ENCODE measurements around the gene COQ8B. TPM values are rescaled to one million over a fixed set of nuclear protein-coding genes. Genes with fewer than 3 reads are reported as not detected.

The COQ8B gene
- polyA plus RNA-seq, 1 donor (not counting 4 experiments of a cell fraction or from before 2014, with no cell fraction given) = 11.0 TPM

DNA sequence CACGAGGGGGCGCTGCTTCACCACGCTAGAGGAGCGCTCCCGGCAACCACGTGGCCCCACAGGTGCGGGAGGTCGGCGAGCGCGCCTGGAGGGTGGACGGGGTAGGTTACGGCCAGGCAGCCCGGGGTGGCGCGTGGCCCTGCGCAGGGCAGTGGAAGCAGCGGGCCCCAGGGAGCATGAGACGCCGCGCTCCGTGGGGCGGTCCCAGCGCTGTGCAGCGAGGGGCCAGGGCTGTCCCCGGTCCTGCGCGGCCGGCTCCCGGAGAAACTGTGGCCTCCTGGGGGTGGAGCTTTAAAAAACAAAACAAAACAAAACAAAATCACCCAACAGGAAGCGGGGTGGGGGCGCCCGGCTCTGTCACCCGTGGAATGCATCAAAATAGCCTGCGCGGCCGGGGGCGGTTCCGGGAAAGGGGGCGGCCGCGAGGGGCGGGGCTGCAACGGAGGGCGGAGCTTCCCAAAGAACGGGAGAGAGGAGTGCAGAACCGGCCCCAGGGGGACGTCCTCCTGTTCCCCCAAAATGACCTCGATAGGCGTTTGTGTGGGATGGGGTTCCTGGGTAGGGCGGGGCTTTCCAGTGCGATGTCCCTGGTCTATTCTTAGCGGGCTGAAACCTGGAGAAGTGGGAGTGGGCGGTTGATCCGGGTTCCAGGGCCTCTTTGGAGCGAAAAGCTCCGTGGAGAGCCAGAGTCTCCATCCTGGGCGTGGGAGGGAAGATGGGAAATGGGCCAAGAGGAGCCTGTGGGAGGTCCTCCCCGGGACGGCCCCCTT lies 53.6 kb downstream of the COQ8B start:
- FAIRE-seq (no peak), DNase-seq (ENCODE audit: low read depth, low spot score) (no peak)
- no peak for TF ChIP-seq EZH2 (IDR thresholded peaks at IDR 0.05; ENCODE audit: low read length)
- TF ChIP-seq, protein P1, sequence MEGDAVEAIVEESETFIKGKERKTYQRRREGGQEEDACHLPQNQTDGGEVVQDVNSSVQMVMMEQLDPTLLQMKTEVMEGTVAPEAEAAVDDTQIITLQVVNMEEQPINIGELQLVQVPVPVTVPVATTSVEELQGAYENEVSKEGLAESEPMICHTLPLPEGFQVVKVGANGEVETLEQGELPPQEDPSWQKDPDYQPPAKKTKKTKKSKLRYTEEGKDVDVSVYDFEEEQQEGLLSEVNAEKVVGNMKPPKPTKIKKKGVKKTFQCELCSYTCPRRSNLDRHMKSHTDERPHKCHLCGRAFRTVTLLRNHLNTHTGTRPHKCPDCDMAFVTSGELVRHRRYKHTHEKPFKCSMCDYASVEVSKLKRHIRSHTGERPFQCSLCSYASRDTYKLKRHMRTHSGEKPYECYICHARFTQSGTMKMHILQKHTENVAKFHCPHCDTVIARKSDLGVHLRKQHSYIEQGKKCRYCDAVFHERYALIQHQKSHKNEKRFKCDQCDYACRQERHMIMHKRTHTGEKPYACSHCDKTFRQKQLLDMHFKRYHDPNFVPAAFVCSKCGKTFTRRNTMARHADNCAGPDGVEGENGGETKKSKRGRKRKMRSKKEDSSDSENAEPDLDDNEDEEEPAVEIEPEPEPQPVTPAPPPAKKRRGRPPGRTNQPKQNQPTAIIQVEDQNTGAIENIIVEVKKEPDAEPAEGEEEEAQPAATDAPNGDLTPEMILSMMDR (optimal IDR thresholded peaks at IDR 0.05 in 1 of 3, IDR thresholded peaks at IDR 0.05 in 1 of 3, conservative IDR thresholded peaks at IDR 0.05 in 1 of 3; ENCODE audit: extremely low read depth in 1 of 3, insufficient read depth in 2 of 3, low read length in 3 of 3) = peak in 1 of 3 experiments; percentile 91
- dilution Hi-C loops (cut with MboI; ENCODE audit: extremely low pct_ligation_motif_present, low sequenced_read_pairs) = no loop called here
- no peaks in the 10 kb centered on the region for H4K20me1 ChIP-seq (ENCODE audit: control insufficient read depth, extremely low read depth, insufficient read depth, low read length)
- H3K4me1 ChIP-seq (ENCODE audit: control insufficient read depth, extremely low read depth, insufficient read depth, low read length) = peaks cover 14% of the 10 kb centered on the region
- H3K27me3 ChIP-seq (ENCODE audit: control insufficient read depth, extremely low read depth, insufficient read depth, low read length) = no peaks in the 10 kb centered on the region
- H3K36me3 ChIP-seq (ENCODE audit: control insufficient read depth in 2 of 2, extremely low read depth in 1 of 2, insufficient read depth in 2 of 2, low read length in 2 of 2) = peaks cover 0 to under 1% of the 10 kb centered on the region in 2 experiments
- no peaks in the 10 kb centered on the region for H3K79me2 ChIP-seq (ENCODE audit: control insufficient read depth, insufficient read depth, low read length)
- peak overlapping the region; percentile 61 to 80 (median 64) for H3K4me3 ChIP-seq (ENCODE audit: control insufficient read depth in 2 of 3, extremely low read depth in 1 of 3, insufficient read depth in 2 of 3, low read depth in 1 of 3, low read length in 3 of 3)
- H3K9me3 ChIP-seq (ENCODE audit: control insufficient read depth, low read depth, low read length) = no peaks in the 10 kb centered on the region
- H3K9ac ChIP-seq (ENCODE audit: control insufficient read depth, extremely low read depth, insufficient read depth, low read length) = peak overlapping the region; percentile 78
- no peaks in the 10 kb centered on the region for H3K9me1 ChIP-seq (ENCODE audit: control insufficient read depth, extremely low read depth, insufficient read depth, low read length)
- peak overlapping the region; percentile 84 for H2AFZ ChIP-seq (ENCODE audit: control insufficient read depth, low read length)
- peak overlapping the region; percentile 84 for H3K4me2 ChIP-seq (ENCODE audit: control insufficient read depth, extremely low read depth, insufficient read depth, low read depth, low read length)
- H3K27ac ChIP-seq (ENCODE audit: control insufficient read depth, insufficient read depth, low read length) = no peak overlapping the region

DNA sequence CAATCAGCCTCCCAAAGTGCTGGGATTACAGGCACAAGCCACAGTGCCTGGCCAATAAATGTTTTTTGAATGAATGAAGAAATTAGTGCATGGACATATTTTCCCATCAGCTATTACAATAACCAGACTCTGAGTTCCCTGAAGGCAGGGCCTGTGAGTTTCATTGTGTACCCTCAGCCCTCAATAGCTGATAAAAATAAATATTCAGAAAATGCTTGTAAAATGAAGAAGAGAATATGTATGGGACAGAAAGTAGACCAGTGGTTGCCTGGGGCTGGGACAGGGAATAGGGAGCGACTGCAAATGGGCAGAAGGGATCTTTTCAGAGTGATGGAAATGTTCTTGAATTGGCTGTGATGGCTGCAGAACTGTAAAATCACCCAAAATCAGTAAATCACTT lies 55.1 kb downstream of the COQ8B start:
- no peak for FAIRE-seq

More for the DNA sequence above, 55.1 kb downstream of the COQ8B start:
- no peak for DNase-seq (ENCODE audit: low read depth, low spot score)
- no peak overlapping the region for H3K4me3 ChIP-seq (ENCODE audit: control insufficient read depth in 2 of 3, extremely low read depth in 1 of 3, insufficient read depth in 2 of 3, low read depth in 1 of 3, low read length in 3 of 3)
- peaks cover 10% of the 10 kb centered on the region for H3K4me1 ChIP-seq (ENCODE audit: control insufficient read depth, extremely low read depth, insufficient read depth, low read length)
- no peak overlapping the region for H2AFZ ChIP-seq (ENCODE audit: control insufficient read depth, low read length)
- no peak overlapping the region for H3K9ac ChIP-seq (ENCODE audit: control insufficient read depth, extremely low read depth, insufficient read depth, low read length)
- H3K9me3 ChIP-seq (ENCODE audit: control insufficient read depth, low read depth, low read length) = no peaks in the 10 kb centered on the region
- H3K27ac ChIP-seq (ENCODE audit: control insufficient read depth, insufficient read depth, low read length) = no peak overlapping the region
- no peaks in the 10 kb centered on the region for H3K36me3 ChIP-seq (ENCODE audit: control insufficient read depth in 2 of 2, extremely low read depth in 1 of 2, insufficient read depth in 2 of 2, low read length in 2 of 2)
- no peaks in the 10 kb centered on the region for H3K9me1 ChIP-seq (ENCODE audit: control insufficient read depth, extremely low read depth, insufficient read depth, low read length)
- dilution Hi-C loops (cut with MboI; ENCODE audit: extremely low pct_ligation_motif_present, low sequenced_read_pairs) = no loop called here
- H4K20me1 ChIP-seq (ENCODE audit: control insufficient read depth, extremely low read depth, insufficient read depth, low read length) = no peaks in the 10 kb centered on the region
- H3K4me2 ChIP-seq (ENCODE audit: control insufficient read depth, extremely low read depth, insufficient read depth, low read depth, low read length) = no peak overlapping the region
- TF ChIP-seq, protein P1 (optimal IDR thresholded peaks at IDR 0.05 in 1 of 3, IDR thresholded peaks at IDR 0.05 in 1 of 3, conservative IDR thresholded peaks at IDR 0.05 in 1 of 3; ENCODE audit: extremely low read depth in 1 of 3, insufficient read depth in 2 of 3, low read length in 3 of 3) = no peak
- no peak for TF ChIP-seq EZH2 (IDR thresholded peaks at IDR 0.05; ENCODE audit: low read length)
- no peaks in the 10 kb centered on the region for H3K79me2 ChIP-seq (ENCODE audit: control insufficient read depth, insufficient read depth, low read length)
- H3K27me3 ChIP-seq (ENCODE audit: control insufficient read depth, extremely low read depth, insufficient read depth, low read length) = no peaks in the 10 kb centered on the region

All from keratinocyte (primary cell).